ENCODE data around the gene RECQL. TPM values are rescaled to one million over a fixed set of nuclear protein-coding genes. Genes with fewer than 3 reads are reported as not detected.

The RECQL gene
- total RNA-seq, 2 donors from 2014 or later = 17.8 to 20.0 TPM

DNA sequence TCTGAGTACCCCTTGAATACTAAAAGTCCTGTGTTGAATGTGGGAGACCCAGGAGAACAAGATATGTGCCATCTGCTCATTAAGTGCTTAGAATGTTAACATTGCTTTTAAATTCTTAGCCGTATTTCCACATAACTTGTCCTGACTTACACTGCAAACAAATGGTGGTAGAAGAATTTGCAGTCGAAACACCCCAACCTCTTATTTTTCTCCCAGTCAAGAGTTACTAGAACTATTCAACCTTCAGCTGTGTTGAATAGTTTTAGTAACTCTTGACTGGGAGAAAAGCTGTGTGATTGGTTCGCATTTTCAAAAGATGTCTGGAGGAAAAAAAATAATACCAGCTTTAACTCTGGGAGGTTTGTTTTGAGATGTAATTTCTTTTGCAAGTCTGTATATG lies 17.0 kb upstream of the RECQL start:
- Histone ChIP-seq H3K4me1 (no peaks in the 10 kb centered on the region), H3K36me3 (peaks cover 22% of the 10 kb centered on the region), H3K9me3 (no peaks in the 10 kb centered on the region), H3K4me3 (no peak overlapping the region), H3K27ac (no peak overlapping the region), H3K27me3 (no peaks in the 10 kb centered on the region)
- TF ChIP-seq CTCF (IDR thresholded peaks at IDR 0.05) = no peak
- DNase-seq (ENCODE audit: low spot score) = no peak

DNA sequence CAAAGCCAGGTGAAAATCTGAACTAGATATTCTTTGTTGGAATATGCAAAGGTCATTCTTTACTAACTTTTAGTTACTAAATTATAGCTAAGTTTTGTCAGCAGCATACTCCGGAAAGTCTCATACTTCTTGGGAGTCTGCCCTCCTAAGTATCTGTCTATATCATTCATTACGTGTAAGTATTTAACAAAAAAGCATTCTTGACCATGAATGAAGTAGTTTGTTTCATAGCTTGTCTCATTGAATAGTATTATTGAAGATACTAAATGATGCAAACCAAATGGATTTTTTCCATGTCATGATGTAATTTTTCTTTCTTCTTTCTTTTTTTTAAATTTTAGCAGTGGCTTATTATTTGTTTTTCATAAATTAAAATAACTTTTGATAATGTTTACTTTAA lies 14.8 kb upstream of the RECQL start:
- Histone ChIP-seq H3K36me3 (peaks cover 37% of the 10 kb centered on the region), H3K4me3 (no peak overlapping the region), H3K9me3 (no peaks in the 10 kb centered on the region), H3K27ac (no peak overlapping the region), H3K4me1 (no peaks in the 10 kb centered on the region), H3K27me3 (no peaks in the 10 kb centered on the region)
- DNase-seq (ENCODE audit: low spot score) = no peak
- no peak for TF ChIP-seq CTCF (IDR thresholded peaks at IDR 0.05)

DNA sequence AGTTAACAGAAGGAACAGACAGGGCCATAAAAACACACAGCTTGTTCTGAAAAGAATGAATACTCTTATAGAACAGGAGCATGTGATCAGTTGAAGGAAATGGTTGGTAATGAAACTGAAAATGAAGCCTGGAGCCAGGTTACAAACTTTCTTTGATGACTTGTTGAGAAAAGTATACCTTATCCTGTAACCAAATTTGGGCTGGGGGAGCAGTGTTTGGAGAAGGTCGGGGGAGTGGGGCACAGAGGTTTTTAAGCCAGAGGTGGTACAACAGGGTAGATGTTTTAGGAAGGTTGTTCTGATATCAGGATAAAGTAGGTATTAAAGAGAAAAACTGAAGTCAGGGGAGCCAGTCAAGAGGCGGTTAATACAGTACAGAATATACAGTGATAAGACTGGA lies 8.3 kb upstream of the RECQL start:
- Histone ChIP-seq H3K27me3 (no peaks in the 10 kb centered on the region), H3K4me3 (no peak overlapping the region), H3K27ac (no peak overlapping the region), H3K9me3 (no peaks in the 10 kb centered on the region), H3K4me1 (peaks cover 0 to 9% of the 10 kb centered on the region in 2 donors), H3K36me3 (peaks cover 34% of the 10 kb centered on the region)
- TF ChIP-seq CTCF (IDR thresholded peaks at IDR 0.05) = no peak
- DNase-seq (ENCODE audit: low spot score) = no peak

DNA sequence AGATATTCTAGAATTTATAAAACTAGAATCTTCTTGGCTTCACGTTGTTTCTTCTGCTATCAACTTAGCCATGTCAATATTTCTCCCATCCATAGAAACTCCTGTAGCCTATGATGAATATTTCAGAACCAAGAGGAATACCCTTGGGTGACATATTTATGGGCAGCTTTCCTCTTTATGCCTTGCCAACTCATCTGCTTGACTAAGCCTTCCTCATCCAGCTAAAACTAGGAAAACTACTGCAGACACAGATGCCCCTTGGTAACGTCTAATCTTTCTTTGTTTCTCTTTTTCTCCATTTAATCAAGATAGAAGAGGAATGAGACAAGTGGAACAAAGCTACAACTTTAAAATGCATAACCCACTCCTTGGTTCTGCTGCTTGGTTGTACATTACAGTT lies 6.4 kb upstream of the RECQL start:
- H3K9me3 ChIP-seq = no peaks in the 10 kb centered on the region
- TF ChIP-seq CTCF (IDR thresholded peaks at IDR 0.05) = no peak
- peaks cover 17% of the 10 kb centered on the region for H3K36me3 ChIP-seq
- H3K27me3 ChIP-seq = no peaks in the 10 kb centered on the region
- peaks cover 0 to 23% of the 10 kb centered on the region in 2 donors for H3K4me1 ChIP-seq
- no peak for DNase-seq (ENCODE audit: low spot score)
- H3K27ac ChIP-seq = no peak overlapping the region
- no peak overlapping the region for H3K4me3 ChIP-seq

- Histone ChIP-seq H3K9me3 (no peaks in the 10 kb centered on the region), H3K27ac (no peak overlapping the region), H3K36me3 (peaks cover 8% of the 10 kb centered on the region), H3K4me3 (no peak overlapping the region), H3K4me1 (peaks cover 0 to 32% of the 10 kb centered on the region in 2 donors), H3K27me3 (no peaks in the 10 kb centered on the region)
- DNase-seq (ENCODE audit: low spot score) = no peak
- TF ChIP-seq CTCF (IDR thresholded peaks at IDR 0.05) = no peak
Measured at GRCh38 chr12:21505888-21506287, 4.5 kb upstream of the RECQL start.

DNA sequence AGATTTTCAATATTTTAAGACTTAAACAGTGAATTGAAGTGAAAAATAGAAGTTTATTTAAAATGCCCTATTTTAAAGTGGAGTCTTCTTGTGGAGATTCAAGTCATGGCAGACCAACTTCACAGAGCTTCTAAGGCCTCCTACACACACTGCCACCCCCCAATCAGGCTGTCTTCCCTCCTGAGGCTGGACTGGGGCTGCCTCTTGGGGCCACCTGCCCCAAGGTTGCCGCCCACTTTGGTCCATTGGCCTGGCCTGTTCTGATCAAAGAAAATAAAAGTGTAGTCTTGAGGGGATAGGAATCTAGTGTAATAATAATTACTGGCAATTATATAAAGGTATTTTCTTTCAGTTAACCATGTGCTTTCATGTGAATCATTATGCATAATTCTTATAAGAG lies 1.4 kb upstream of the RECQL start:
- DNase-seq (ENCODE audit: low spot score) = no peak
- H3K4me1 ChIP-seq = peaks cover 0 to 54% of the 10 kb centered on the region in 2 donors
- H3K27me3 ChIP-seq = no peaks in the 10 kb centered on the region
- no peaks in the 10 kb centered on the region for H3K9me3 ChIP-seq
- peak overlapping the region in 1 of 2 donors; percentile 93 for H3K27ac ChIP-seq
- TF ChIP-seq CTCF (IDR thresholded peaks at IDR 0.05) = no peak
- peak overlapping the region; percentile 92 to 98 for H3K4me3 ChIP-seq
- peaks cover 3% of the 10 kb centered on the region for H3K36me3 ChIP-seq
